GM19193 (cell line): ENCODE measurements around the gene KHDC1L.

Experiments used
- POLR2A ChIP-seq: IDR thresholded peaks from 4 replicates; pipeline ENCODE4 v1.6.1; 2011; ENCODE audit not compliant: insufficient read depth, insufficient read length; ENCODE audit errors: extremely low read depth

KHDC1L gene

GRCh38 chr6:73216859-73217258 lies 8.4 kb downstream of the KHDC1L start:
- no peak for TF ChIP-seq POLR2A

DNA sequence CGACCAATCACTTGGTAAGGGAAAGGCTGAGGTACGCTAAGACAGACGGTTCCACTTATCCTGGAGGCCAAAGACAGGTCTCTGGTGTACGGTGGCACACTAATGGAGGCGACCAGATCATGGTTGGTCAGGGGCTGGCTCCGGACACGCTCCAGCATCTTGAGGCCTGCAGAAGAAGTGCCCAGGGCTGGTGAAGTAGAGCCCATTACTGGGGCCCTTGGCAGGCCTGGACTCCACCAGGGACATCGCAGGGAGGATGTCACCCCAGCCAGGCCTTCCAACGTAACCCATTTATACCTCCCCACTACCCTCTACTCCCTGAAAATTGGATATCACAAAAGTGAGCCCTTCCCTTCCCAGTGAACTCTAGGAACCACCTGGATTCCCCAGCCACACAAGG lies 16.2 kb downstream of the KHDC1L start:
- no peak for TF ChIP-seq POLR2A

- no peak for TF ChIP-seq POLR2A
These were observed 18.0 kb downstream of the KHDC1L start for GRCh38 chr6:73207221-73207837.

DNA sequence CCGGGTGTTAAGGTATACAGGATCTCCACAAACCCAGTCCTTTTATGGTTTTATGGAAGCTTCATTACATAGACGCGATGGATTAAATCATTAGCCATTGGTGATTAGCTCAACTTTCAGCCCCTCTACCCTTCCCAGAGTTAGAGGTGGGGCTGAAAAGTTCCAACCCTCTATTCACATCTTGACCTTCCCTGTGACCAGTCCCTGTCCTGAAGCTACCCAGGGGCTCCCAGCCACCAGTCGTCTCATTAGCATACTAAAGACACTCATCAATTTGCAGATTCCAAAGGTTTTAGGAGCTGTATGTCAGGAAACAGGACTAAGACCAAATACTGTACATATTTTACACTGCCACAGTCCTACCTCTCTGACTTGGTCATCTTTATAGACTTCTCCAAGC lies 21.0 kb downstream of the KHDC1L start:
- TF ChIP-seq POLR2A: no peak

- TF ChIP-seq POLR2A: no peak
These were observed 22.2 kb downstream of the KHDC1L start for GRCh38 chr6:73203098-73203497.

DNA sequence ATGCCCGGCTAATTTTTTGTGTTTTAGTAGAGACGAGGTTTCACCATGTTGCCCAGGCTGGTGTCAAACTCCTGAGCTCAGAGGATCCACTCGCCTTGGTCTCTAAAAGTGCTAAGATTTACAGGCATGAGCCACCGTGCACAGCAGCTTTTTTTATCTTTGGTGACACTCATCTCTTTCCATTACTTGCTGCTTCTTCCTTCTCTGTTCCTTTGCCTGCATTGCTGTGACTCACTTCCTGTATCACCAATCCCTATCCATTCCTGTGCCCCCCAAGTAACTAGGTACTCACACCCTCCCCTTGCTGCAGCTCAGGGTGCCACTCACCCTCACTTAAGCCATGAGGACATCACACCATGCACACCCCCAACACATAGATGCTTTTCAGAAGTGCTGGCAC lies 24.6 kb downstream of the KHDC1L start:
- TF ChIP-seq POLR2A: no peak

GRCh38 chr6:73200247-73200646 lies 25.0 kb downstream of the KHDC1L start:
- no peak for TF ChIP-seq POLR2A

DNA sequence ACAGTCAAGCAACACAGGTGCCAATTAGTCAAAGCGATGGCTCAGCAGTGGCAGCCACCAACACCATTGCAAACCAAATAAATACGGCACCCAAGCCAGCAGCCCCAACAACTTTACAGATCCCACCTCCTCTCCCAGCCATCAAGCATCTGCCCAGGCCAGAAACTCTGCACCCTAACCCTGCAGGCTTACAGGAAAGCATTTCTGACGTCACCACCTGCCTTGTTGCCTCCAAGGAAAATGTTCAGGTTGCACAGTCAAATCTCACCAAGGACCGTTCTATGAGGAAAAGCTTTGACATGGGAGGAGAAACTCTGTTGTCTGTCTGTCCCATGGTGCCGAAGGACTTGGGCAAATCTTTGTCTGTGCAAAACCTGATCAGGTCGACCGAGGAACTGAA lies 30.6 kb downstream of the KHDC1L start:
- TF ChIP-seq POLR2A: no peak

DNA sequence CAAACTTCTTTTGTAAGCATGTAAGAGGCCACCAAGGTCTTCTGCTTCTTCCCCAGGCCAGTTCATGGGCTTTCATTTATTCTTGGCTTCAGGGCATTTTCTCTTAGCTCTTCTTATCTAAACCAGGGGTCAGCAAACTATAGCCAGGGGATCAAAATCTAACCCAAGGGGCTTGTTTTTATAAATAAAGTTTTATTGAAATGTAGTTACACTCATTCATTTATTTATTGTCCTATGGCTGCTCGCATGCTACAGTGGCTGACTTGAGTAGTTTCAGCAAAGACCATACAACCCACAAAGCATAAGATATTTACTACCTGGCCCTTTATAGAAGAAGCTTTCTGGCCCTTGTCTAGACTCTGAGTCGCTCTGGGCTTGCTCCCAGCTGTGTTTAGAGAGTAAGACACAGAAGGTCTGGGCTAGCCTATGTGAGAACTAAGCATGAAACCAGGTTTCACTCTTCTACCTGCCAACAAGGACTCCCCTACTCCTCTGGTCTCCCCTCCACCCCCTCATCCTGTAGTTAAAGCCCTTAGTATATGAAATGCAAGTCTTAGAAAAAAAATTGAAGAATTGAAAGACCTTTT lies 43.2 kb downstream of the KHDC1L start:
- TF ChIP-seq POLR2A: no peak

DNA sequence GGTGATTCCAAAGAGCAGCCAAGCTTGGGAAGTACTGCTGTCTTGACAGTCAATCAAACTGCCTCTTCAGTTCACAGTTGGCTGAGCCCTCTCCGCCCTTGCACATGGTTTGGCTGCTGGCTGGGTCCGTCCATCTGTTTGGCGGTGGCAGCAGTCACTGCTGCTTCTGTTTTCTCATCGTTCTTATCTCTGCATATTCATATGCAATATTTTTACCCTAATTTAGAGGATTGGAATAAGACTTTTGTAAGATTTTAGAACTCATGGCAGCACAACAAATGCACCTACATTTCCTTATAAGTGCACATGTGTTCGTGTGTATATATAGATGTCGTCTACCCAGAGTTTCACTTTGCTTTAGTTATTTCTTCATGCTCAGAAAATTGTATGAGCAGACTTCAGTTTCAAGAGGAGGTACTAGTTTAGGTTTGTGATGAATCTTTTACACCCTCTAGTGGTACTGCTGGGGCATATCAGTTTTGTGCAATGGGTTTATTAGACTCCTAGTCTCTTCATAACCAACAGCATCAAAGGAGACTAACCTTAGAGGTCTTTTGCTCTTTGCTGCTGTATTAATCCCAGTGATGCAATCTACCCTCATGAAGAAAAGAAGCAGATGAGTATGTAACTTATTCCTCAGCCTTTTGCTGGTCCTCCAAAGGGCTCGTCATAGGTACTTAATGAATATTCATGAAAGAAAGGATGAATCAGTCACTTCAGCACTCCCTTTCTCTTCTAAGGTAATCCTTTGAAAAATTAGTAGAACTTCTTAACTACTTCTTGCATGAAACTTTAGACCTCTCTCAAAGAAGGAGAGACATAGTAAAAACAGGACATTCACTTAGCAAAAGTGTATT lies 44.3 kb downstream of the KHDC1L start:
- TF ChIP-seq POLR2A: no peak

GRCh38 chr6:73180076-73180738 lies 45.1 kb downstream of the KHDC1L start:
- TF ChIP-seq POLR2A: no peak

- no peak for TF ChIP-seq POLR2A
These were observed 47.9 kb downstream of the KHDC1L start for GRCh38 chr6:73177221-73177944.

- no peak for TF ChIP-seq POLR2A
These were observed 49.2 kb downstream of the KHDC1L start for GRCh38 chr6:73176057-73176456.

DNA sequence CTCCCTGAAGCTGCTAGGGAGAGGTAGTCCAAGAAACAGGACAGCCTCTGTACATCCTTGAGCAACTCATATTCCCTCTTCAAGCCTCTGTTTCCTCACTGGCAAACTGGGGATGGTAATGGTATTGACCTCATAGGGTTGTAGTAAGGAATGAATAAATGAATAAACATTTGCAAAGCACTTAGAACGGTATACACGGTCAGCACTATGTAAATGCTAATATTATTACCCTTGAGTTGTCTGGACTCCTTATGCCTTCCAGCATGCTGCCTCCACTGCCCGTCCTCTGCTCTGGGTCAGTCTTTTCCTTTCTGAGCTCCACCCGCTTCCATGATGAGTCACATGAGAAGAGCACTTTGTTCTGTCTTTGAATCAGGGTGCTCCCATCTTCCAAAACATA lies 50.6 kb downstream of the KHDC1L start:
- no peak for TF ChIP-seq POLR2A
